Measurements from ENCODE around the gene TMEM79. TPM values are rescaled to one million over a fixed set of nuclear protein-coding genes. Genes with fewer than 3 reads are reported as not detected.

TMEM79 gene
- total and polyA plus RNA-seq, 2 donors (not counting 1 experiment from before 2014, with no cell fraction given), result 1.1 to 3.6 TPM

DNA sequence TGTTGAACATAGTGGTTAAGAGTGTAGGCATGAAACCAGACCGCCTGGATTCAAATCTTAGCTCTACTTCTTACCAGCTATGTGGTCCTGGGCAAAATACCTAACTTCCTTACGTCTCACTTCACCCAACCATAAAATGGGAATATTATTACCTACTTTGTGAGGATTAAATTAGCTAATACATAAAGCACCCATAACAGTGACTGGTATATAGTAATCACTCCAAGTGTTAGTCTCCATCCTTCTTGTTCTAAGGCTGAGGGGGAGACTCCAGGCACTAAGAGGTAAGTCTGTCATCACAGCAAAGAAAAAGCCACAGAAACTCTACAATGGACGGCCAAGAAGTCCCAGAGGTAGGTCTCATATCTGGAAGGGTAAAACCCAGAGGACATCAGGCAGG, 4.3 kb upstream of the TMEM79 start:
- peaks cover 38% of the 10 kb centered on the region for H3K79me2 ChIP-seq (ENCODE audit: control insufficient read depth, insufficient read depth, low read length)
- peaks cover 8% of the 10 kb centered on the region for H3K36me3 ChIP-seq (ENCODE audit: control insufficient read depth, insufficient read depth, low read length)
- no peak for DNase-seq (ENCODE audit: low read depth in 2 of 2)
- H3K27me3 ChIP-seq (ENCODE audit: control insufficient read depth, insufficient read depth, low read length), result no peaks in the 10 kb centered on the region
- H2AFZ ChIP-seq (ENCODE audit: low read length), result no peak overlapping the region
- no peak for TF ChIP-seq EZH2 (IDR thresholded peaks at IDR 0.05; ENCODE audit: low read length, missing control alignments)
- TF ChIP-seq, protein P1, sequence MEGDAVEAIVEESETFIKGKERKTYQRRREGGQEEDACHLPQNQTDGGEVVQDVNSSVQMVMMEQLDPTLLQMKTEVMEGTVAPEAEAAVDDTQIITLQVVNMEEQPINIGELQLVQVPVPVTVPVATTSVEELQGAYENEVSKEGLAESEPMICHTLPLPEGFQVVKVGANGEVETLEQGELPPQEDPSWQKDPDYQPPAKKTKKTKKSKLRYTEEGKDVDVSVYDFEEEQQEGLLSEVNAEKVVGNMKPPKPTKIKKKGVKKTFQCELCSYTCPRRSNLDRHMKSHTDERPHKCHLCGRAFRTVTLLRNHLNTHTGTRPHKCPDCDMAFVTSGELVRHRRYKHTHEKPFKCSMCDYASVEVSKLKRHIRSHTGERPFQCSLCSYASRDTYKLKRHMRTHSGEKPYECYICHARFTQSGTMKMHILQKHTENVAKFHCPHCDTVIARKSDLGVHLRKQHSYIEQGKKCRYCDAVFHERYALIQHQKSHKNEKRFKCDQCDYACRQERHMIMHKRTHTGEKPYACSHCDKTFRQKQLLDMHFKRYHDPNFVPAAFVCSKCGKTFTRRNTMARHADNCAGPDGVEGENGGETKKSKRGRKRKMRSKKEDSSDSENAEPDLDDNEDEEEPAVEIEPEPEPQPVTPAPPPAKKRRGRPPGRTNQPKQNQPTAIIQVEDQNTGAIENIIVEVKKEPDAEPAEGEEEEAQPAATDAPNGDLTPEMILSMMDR (conservative IDR thresholded peaks at IDR 0.05 in 1 of 2, IDR thresholded peaks at IDR 0.05 in 1 of 2; ENCODE audit: low read depth in 1 of 2, low read length in 2 of 2), result no peak
- H3K9me3 ChIP-seq (ENCODE audit: control insufficient read depth, insufficient read depth, low read depth, low read length), result no peaks in the 10 kb centered on the region
- H4K20me1 ChIP-seq (ENCODE audit: control insufficient read depth, extremely low read depth, insufficient read depth, low read length), result peaks cover 2% of the 10 kb centered on the region
- no peak overlapping the region for H3K4me2 ChIP-seq (ENCODE audit: extremely low read depth, insufficient read depth, low read length)
- H3K4me1 ChIP-seq (ENCODE audit: control insufficient read depth, extremely low read depth, insufficient read depth, low read length), result peaks cover 5% of the 10 kb centered on the region
- H3K9ac ChIP-seq (ENCODE audit: insufficient read depth, low read length), result no peak overlapping the region
- H3K4me3 ChIP-seq (replicated peaks in 1 of 4; ENCODE audit: control extremely low read depth in 1 of 4, insufficient read depth in 1 of 4, low read depth in 3 of 4, low read length in 4 of 4), result no peak overlapping the region
- H3K27ac ChIP-seq (ENCODE audit: insufficient read depth, low read length), result no peak overlapping the region

DNA sequence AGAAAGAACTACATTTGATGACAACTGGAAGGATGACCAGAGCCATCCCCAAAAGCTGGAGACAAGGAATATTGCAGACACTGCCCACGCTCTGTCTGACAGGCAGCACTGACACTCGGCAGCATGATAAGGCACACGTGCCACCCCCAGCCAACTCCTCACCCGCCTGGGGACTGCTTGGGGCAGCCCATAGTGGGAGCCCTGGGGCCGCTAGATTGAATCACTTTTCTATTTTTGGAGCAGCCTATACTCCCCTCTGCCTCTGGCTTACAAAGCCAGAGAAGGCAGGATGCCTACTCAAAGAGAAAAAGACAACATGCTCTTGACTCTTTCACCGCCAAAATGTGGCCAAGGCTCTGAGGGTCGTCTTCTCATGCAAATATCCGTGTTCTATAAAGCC, 2.8 kb upstream of the TMEM79 start:
- DNase-seq (ENCODE audit: low read depth in 2 of 2), result peak; percentile 31 to 57
- H2AFZ ChIP-seq (ENCODE audit: low read length), result no peak overlapping the region
- peaks cover 5% of the 10 kb centered on the region for H3K4me1 ChIP-seq (ENCODE audit: control insufficient read depth, extremely low read depth, insufficient read depth, low read length)
- H3K9ac ChIP-seq (ENCODE audit: insufficient read depth, low read length), result no peak overlapping the region
- peaks cover 2% of the 10 kb centered on the region for H4K20me1 ChIP-seq (ENCODE audit: control insufficient read depth, extremely low read depth, insufficient read depth, low read length)
- peak overlapping the region; percentile 98 for H3K4me2 ChIP-seq (ENCODE audit: extremely low read depth, insufficient read depth, low read length)
- H3K27ac ChIP-seq (ENCODE audit: insufficient read depth, low read length), result peak overlapping the region; percentile 68
- H3K27me3 ChIP-seq (ENCODE audit: control insufficient read depth, insufficient read depth, low read length), result no peaks in the 10 kb centered on the region
- H3K36me3 ChIP-seq (ENCODE audit: control insufficient read depth, insufficient read depth, low read length), result peaks cover 15% of the 10 kb centered on the region
- H3K9me3 ChIP-seq (ENCODE audit: control insufficient read depth, insufficient read depth, low read depth, low read length), result no peaks in the 10 kb centered on the region
- TF ChIP-seq, protein P1 (conservative IDR thresholded peaks at IDR 0.05 in 1 of 2, IDR thresholded peaks at IDR 0.05 in 1 of 2; ENCODE audit: low read depth in 1 of 2, low read length in 2 of 2), result no peak
- no peak for TF ChIP-seq EZH2 (IDR thresholded peaks at IDR 0.05; ENCODE audit: low read length, missing control alignments)
- peaks cover 38% of the 10 kb centered on the region for H3K79me2 ChIP-seq (ENCODE audit: control insufficient read depth, insufficient read depth, low read length)
- H3K4me3 ChIP-seq (replicated peaks in 1 of 4; ENCODE audit: control extremely low read depth in 1 of 4, insufficient read depth in 1 of 4, low read depth in 3 of 4, low read length in 4 of 4), result peak overlapping the region; percentile 58 to 98 (median 91)

DNA sequence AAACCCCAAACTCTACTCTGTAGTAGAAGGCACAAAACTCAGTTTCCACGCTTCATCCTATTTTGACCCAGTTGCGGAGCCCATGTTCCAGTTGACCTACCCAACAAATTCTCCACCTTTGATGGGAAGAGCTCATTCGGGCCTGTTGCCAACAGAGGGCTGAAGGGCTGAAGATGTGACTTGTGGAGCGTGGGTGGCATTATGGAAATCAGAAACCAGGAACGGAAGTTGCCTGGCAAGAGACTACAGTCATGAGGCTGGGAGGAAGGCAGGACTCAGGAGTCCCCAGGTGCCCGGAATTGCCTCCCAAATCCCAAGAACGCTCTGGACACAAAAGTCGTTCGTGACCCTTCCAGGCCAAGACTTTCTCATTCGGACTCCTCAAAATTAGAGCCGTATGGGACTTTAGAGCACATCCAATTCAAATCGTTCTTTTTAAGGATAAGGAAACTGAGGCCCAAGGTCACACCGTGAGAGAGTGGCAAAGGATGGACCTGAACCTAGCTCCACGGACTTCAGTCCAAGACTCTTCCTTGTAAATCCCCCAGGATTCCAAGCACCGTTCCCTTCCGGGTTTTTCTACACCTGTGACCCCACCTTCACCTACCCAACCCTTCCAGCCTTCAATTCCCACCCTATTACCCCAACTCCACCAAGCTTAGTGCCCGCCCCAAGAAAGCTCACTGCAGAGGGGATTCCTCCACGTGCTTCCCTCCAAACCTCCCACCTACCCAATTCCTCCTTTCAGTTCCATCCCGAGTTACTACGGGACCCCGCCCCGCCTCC, 2.2 kb upstream of the TMEM79 start:
- peak overlapping the region; percentile 87 for H3K9ac ChIP-seq (ENCODE audit: insufficient read depth, low read length)
- H3K79me2 ChIP-seq (ENCODE audit: control insufficient read depth, insufficient read depth, low read length), result peaks cover 38% of the 10 kb centered on the region
- H2AFZ ChIP-seq (ENCODE audit: low read length), result peak overlapping the region; percentile 12
- peak in 1 of 2 donors; percentile 44 for DNase-seq (ENCODE audit: low read depth in 2 of 2)
- H3K4me3 ChIP-seq (replicated peaks in 1 of 4; ENCODE audit: control extremely low read depth in 1 of 4, insufficient read depth in 1 of 4, low read depth in 3 of 4, low read length in 4 of 4), result peak overlapping the region; percentile 58 to 98 (median 91)
- H3K9me3 ChIP-seq (ENCODE audit: control insufficient read depth, insufficient read depth, low read depth, low read length), result no peaks in the 10 kb centered on the region
- H4K20me1 ChIP-seq (ENCODE audit: control insufficient read depth, extremely low read depth, insufficient read depth, low read length), result peaks cover 2% of the 10 kb centered on the region
- H3K4me1 ChIP-seq (ENCODE audit: control insufficient read depth, extremely low read depth, insufficient read depth, low read length), result peaks cover 5% of the 10 kb centered on the region
- H3K4me2 ChIP-seq (ENCODE audit: extremely low read depth, insufficient read depth, low read length), result peak overlapping the region; percentile 98
- H3K27ac ChIP-seq (ENCODE audit: insufficient read depth, low read length), result peak overlapping the region; percentile 68
- peaks cover 15% of the 10 kb centered on the region for H3K36me3 ChIP-seq (ENCODE audit: control insufficient read depth, insufficient read depth, low read length)
- TF ChIP-seq, protein P1 (conservative IDR thresholded peaks at IDR 0.05 in 1 of 2, IDR thresholded peaks at IDR 0.05 in 1 of 2; ENCODE audit: low read depth in 1 of 2, low read length in 2 of 2), result no peak
- no peak for TF ChIP-seq EZH2 (IDR thresholded peaks at IDR 0.05; ENCODE audit: low read length, missing control alignments)
- H3K27me3 ChIP-seq (ENCODE audit: control insufficient read depth, insufficient read depth, low read length), result no peaks in the 10 kb centered on the region

Measured in fibroblast of lung (primary cell).